ENCODE measurements around the gene COQ8B. TPM values are rescaled to one million over a fixed set of nuclear protein-coding genes. Genes with fewer than 3 reads are reported as not detected.

The COQ8B gene
- total and polyA plus RNA-seq, 2 of the 4 experiments (the other 2 are of a cell fraction) = 14.9 to 23.2 TPM

DNA sequence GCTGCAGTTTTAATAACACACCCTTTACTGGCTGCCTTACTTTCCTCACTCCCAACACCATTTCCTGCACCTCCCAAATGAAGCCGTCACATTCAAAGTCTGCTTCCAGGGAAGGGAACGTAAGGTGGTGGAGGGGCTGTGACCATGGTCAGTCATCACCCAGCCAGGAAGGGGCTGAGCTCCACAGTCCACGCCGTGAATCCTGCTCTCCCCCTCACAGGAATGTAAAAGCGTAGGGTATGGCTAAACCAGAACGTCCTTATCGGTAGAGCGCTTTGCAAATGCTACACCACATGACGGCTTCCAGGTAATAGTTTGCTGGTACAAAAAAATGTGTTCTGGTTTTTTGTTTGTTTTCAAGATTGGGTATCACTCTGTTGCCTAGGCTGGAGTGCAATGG is 33.2 kb downstream of the COQ8B start:
- dilution Hi-C loops (cut with HindIII; ENCODE audit: low sequenced_read_pairs, unreplicated experiment) (no loop called here), intact Hi-C loops (cut with micrococcal nuclease) (no loop called here), in situ Hi-C loops (cut with MboI; ENCODE audit: low sequenced_read_pairs) (no loop called here)
- Histone ChIP-seq H3K27ac (ENCODE audit: insufficient read depth, low read length) (no peak overlapping the region), H3K9me3 (ENCODE audit: control insufficient read depth, insufficient read depth, low read length) (no peaks in the 10 kb centered on the region), H4K8ac (ENCODE audit: low read depth in 2 of 2, low read length in 2 of 2) (no peak overlapping the region), H3K4ac (ENCODE audit: low read depth, low read length) (no peak overlapping the region), H3K9ac (ENCODE audit: low read depth, low read length) (no peak overlapping the region), H3K36me3 (ENCODE audit: control insufficient read depth, insufficient read depth, low read length) (peaks cover 64% of the 10 kb centered on the region), H4K20me1 (ENCODE audit: insufficient read depth, low read length) (peaks cover 34% of the 10 kb centered on the region), H4K91ac (ENCODE audit: insufficient read depth, low read depth, low read length) (no peak overlapping the region), H3K4me1 (ENCODE audit: control insufficient read depth, insufficient read depth, low read length) (peaks cover 9% of the 10 kb centered on the region), H2AK9ac (replicated peaks; ENCODE audit: low read depth, low read length, poor library complexity) (no peak overlapping the region), H2BK5ac (ENCODE audit: low read depth, low read length, poor library complexity, severe bottlenecking) (no peak overlapping the region), H3K56ac (ENCODE audit: extremely low read depth, insufficient read depth, low read length) (no peak overlapping the region), H3K9me1 (ENCODE audit: insufficient read depth, low read length) (peaks cover 20% of the 10 kb centered on the region), H3K23ac (ENCODE audit: low read depth, low read length) (no peak overlapping the region), H2AK5ac (ENCODE audit: low read depth, low read length) (no peak overlapping the region), H3K79me1 (ENCODE audit: low read depth in 1 of 2, low read length in 2 of 2) (peaks cover 25 to 63% of the 10 kb centered on the region in 2 experiments), H3K27me3 (ENCODE audit: control insufficient read depth, insufficient read depth, low read length) (no peaks in the 10 kb centered on the region), H3K14ac (replicated peaks; ENCODE audit: low read depth, low read length) (no peak overlapping the region), H2BK120ac (ENCODE audit: low read depth, low read length) (no peak overlapping the region), H2BK20ac (ENCODE audit: low read depth, low read length) (no peak overlapping the region), H3K4me3 (ENCODE audit: insufficient read depth, low read depth, low read length) (no peak overlapping the region), H3K18ac (ENCODE audit: low read depth, low read length) (no peak overlapping the region), H2BK15ac (ENCODE audit: low read depth, low read length) (no peak overlapping the region), H4K5ac (ENCODE audit: low read depth, low read length) (no peak overlapping the region), H3K4me2 (ENCODE audit: low read depth, low read length) (no peak overlapping the region), H2AFZ (replicated peaks; ENCODE audit: low read length, poor library complexity) (no peak overlapping the region)
- no peak for TF ChIP-seq BHLHE40 (IDR thresholded peaks at IDR 0.05; ENCODE audit: low read depth, low read length)
- TF ChIP-seq NFE2L2 (IDR thresholded peaks at IDR 0.05; ENCODE audit: low read depth, low read length) = no peak
- TF ChIP-seq, protein P1, sequence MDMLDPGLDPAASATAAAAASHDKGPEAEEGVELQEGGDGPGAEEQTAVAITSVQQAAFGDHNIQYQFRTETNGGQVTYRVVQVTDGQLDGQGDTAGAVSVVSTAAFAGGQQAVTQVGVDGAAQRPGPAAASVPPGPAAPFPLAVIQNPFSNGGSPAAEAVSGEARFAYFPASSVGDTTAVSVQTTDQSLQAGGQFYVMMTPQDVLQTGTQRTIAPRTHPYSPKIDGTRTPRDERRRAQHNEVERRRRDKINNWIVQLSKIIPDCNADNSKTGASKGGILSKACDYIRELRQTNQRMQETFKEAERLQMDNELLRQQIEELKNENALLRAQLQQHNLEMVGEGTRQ (IDR thresholded peaks at IDR 0.05; ENCODE audit: low read depth, low read length) = no peak
- TF ChIP-seq RAD21 (IDR thresholded peaks at IDR 0.05; ENCODE audit: low read length) = no peak
- TF ChIP-seq MAFK (IDR thresholded peaks at IDR 0.05; ENCODE audit: low read depth, low read length) = no peak
- TF ChIP-seq, protein P2, sequence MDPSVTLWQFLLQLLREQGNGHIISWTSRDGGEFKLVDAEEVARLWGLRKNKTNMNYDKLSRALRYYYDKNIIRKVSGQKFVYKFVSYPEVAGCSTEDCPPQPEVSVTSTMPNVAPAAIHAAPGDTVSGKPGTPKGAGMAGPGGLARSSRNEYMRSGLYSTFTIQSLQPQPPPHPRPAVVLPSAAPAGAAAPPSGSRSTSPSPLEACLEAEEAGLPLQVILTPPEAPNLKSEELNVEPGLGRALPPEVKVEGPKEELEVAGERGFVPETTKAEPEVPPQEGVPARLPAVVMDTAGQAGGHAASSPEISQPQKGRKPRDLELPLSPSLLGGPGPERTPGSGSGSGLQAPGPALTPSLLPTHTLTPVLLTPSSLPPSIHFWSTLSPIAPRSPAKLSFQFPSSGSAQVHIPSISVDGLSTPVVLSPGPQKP (IDR thresholded peaks at IDR 0.05; ENCODE audit: borderline replicate concordance, low read depth, low read length) = no peak
- TF ChIP-seq FOS (IDR thresholded peaks at IDR 0.05; ENCODE audit: low read depth, low read length) = no peak
- TF ChIP-seq RFX5 (IDR thresholded peaks at IDR 0.05; ENCODE audit: low read depth, low read length) = no peak
- no peak for TF ChIP-seq RCOR1 (IDR thresholded peaks at IDR 0.05; ENCODE audit: insufficient replicate concordance, low read length)
- no peak for TF ChIP-seq MAZ (IDR thresholded peaks at IDR 0.05; ENCODE audit: borderline replicate concordance, low read depth, low read length)
- no peak for TF ChIP-seq CEBPB (IDR thresholded peaks at IDR 0.05; ENCODE audit: low read depth, low read length)
- TF ChIP-seq SMC3 (IDR thresholded peaks at IDR 0.05; ENCODE audit: low read depth, low read length) = no peak
- TF ChIP-seq CHD1 (IDR thresholded peaks at IDR 0.05; ENCODE audit: low read depth, low read length) = no peak
- TF ChIP-seq, protein P3, sequence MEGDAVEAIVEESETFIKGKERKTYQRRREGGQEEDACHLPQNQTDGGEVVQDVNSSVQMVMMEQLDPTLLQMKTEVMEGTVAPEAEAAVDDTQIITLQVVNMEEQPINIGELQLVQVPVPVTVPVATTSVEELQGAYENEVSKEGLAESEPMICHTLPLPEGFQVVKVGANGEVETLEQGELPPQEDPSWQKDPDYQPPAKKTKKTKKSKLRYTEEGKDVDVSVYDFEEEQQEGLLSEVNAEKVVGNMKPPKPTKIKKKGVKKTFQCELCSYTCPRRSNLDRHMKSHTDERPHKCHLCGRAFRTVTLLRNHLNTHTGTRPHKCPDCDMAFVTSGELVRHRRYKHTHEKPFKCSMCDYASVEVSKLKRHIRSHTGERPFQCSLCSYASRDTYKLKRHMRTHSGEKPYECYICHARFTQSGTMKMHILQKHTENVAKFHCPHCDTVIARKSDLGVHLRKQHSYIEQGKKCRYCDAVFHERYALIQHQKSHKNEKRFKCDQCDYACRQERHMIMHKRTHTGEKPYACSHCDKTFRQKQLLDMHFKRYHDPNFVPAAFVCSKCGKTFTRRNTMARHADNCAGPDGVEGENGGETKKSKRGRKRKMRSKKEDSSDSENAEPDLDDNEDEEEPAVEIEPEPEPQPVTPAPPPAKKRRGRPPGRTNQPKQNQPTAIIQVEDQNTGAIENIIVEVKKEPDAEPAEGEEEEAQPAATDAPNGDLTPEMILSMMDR (conservative IDR thresholded peaks at IDR 0.05; ENCODE audit: low read depth, low read length) = no peak
- TF ChIP-seq POLR2A (IDR thresholded peaks at IDR 0.05; ENCODE audit: low read depth, low read length) = no peak
- TF ChIP-seq MXI1 (IDR thresholded peaks at IDR 0.05; ENCODE audit: borderline replicate concordance, low read depth, low read length) = no peak
- no peak for ATAC-seq (ENCODE audit: low read depth)
- BruUV-seq (replicated peaks) = no TSS peak
- ChIA-PET CTCF (no interaction called here), POLR2A (ENCODE audit: unreplicated experiment) (no interaction called here)
- WGBS, 2 experiments (ENCODE audit: extremely low coverage in 2 of 2, insufficient read length in 1 of 2) = no CpG with 5 or more reads among the region's 9 CpGs
- no peak for DNase-seq

Data from IMR-90 (cell line).